BJ (cell line): ENCODE results near the gene CDK4. TPM values are rescaled to one million over a fixed set of nuclear protein-coding genes. Genes with fewer than 3 reads are reported as not detected.
"Not testable (repeated sequence)": the region's sequence is repeated elsewhere in the genome, so short reads cannot be mapped to it uniquely, and the experiment has no call there.

ENCODE experiments used
- CTCF ChIA-PET: fragments of 350-600 bp; formaldehyde crosslinking; extraction: SDS; loops from one replicate; lab custom pipeline; 2021; ENCODE audit warnings: antibody characterized with exemption, inconsistent platforms; lab: Yijun Ruan, JAX
- POLR2A ChIA-PET: fragments of 300-600 bp; sonication (Branson Sonifier 250); formaldehyde crosslinking; extraction: SDS; loops from one replicate; lab custom pipeline; 2021; ENCODE audit warnings: antibody characterized with exemption; lab: Charles Lee
- DNase-seq: peaks from one replicate; pipeline ENCODE4 v3.0.0-alpha.2; 2011; ENCODE audit warnings: low read depth
- H3K27me3 ChIP-seq: 2 replicates; pipeline ENCODE4 v1.6.0; 2011; ENCODE audit warnings: low read length; ENCODE audit not compliant: control insufficient read depth, insufficient read depth
- H3K36me3 ChIP-seq: 2 replicates; pipeline ENCODE4 v1.5.1; 2011; ENCODE audit warnings: low read length; ENCODE audit not compliant: control insufficient read depth, insufficient read depth
- H3K4me3 ChIP-seq: 2 replicates; pipeline ENCODE4 v1.5.1; 2011; ENCODE audit warnings: low read depth, mild to moderate bottlenecking, control low read depth, low read length
- polyA plus RNA-seq: library from polyadenylated mRNA; depleted of rRNA; stranded (reverse); fragments of >200 nt; gene quantifications from 2 replicates; pipeline ENCODE4 v1.2.3, GENCODE V29; 2011
- TF ChIP-seq, protein P1 (sequence below): IDR thresholded peaks from 2 replicates; pipeline ENCODE4 v1.5.1; 2011; ENCODE audit warnings: low read depth, mild to moderate bottlenecking, control low read depth, inconsistent platforms, low read length, moderate library complexity; ENCODE audit not compliant: insufficient read depth

CDK4 gene
- polyA plus RNA-seq, 1 experiment, result 293 TPM

DNA sequence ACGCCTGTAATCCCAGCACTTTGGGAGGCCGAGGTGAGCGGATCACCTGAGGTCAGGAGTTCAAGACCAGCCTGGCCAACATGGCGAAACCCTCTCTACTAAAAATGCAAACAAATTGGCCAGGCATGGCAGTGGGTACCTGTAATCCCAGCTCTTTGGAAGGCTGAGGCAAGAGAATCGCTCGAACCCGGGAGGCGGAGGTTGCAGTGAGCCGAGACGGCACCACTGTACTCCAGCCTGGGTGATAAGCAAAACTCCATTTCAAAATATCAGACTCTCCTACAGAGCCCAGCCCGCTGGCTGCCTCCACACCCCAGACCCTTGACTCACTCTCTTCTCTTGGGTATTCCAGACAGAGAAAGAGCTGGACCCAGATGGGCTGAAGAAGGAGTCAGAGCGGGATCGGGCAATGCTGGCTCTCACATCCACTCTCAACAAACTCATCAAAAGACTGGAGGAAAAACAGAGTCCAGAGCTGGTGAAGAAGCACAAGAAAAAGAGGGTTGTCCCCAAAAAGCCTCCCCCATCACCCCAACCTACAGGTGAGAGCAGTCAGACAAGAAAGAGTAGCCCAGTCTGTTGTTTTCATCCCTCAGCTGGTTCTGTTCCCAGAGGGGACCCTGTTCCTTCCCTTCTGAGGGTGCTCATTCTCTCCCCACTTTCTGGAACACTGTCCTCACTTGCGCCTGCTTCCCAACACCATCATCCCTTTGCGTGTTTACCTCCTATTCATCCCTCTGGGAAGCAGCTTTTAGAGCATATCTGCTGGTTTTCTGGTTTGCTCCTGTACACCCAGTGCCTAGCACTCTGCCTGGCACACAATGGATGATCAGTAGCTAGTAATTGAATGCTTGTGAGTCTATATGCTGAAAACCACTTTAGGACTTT is 33.2 kb downstream of the CDK4 start:
- no peak overlapping the region for H3K4me3 ChIP-seq
- H3K36me3 ChIP-seq, result peaks cover 32% of the 10 kb centered on the region
- DNase-seq, result no peak
- TF ChIP-seq, protein P1, sequence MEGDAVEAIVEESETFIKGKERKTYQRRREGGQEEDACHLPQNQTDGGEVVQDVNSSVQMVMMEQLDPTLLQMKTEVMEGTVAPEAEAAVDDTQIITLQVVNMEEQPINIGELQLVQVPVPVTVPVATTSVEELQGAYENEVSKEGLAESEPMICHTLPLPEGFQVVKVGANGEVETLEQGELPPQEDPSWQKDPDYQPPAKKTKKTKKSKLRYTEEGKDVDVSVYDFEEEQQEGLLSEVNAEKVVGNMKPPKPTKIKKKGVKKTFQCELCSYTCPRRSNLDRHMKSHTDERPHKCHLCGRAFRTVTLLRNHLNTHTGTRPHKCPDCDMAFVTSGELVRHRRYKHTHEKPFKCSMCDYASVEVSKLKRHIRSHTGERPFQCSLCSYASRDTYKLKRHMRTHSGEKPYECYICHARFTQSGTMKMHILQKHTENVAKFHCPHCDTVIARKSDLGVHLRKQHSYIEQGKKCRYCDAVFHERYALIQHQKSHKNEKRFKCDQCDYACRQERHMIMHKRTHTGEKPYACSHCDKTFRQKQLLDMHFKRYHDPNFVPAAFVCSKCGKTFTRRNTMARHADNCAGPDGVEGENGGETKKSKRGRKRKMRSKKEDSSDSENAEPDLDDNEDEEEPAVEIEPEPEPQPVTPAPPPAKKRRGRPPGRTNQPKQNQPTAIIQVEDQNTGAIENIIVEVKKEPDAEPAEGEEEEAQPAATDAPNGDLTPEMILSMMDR, result no peak
- ChIA-PET POLR2A (no interaction called here), CTCF (interaction anchor here (0.8 kb wide), 1 partner anchor 17 kb away, joined by 3 read pairs; no protein-coding TSS in a partner anchor)
- H3K27me3 ChIP-seq, result no peaks in the 10 kb centered on the region

DNA sequence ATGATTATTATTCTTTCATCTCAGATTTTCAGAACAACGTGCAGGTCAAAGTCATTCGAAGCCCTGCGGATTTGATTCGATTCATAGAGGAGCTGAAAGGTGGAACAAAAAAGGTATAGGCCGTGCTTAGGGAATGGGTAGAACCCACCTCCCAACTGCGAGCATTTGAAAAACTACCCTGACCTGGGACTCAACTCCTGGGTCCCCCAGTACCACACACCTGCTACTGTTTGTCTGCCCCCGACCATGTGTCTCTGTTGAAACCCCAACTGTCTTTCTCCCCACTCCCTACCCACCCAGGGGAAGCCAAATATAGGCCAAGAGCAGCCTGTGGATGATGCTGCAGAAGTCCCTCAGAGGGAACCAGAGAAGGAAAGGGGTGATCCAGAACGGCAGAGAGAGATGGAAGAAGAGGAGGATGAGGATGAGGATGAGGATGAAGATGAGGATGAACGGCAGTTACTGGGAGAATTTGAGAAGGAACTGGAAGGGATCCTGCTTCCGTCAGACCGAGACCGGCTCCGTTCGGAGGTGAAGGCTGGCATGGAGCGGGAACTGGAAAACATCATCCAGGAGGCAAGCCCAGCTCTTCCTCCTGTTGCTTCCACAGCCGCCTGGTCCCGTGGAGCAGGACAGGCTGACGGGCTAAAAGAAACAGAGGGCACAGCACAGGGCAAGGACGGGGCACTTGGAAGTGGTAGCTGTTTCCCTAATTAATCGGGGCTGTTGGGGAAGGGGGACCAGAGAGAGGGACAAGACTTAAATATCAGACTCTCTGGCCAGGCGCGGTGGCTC is 34.1 kb downstream of the CDK4 start:
- ChIA-PET POLR2A (no interaction called here), CTCF (interaction anchor here (0.8 to 3.2 kb wide), 2 partner anchors 8 to 18 kb away, joined by 3 to 17 read pairs; no protein-coding TSS in a partner anchor)
- H3K36me3 ChIP-seq, result peaks cover 32% of the 10 kb centered on the region
- DNase-seq, result no peak
- TF ChIP-seq, protein P1, result no peak
- H3K4me3 ChIP-seq, result no peak overlapping the region
- H3K27me3 ChIP-seq, result no peaks in the 10 kb centered on the region

DNA sequence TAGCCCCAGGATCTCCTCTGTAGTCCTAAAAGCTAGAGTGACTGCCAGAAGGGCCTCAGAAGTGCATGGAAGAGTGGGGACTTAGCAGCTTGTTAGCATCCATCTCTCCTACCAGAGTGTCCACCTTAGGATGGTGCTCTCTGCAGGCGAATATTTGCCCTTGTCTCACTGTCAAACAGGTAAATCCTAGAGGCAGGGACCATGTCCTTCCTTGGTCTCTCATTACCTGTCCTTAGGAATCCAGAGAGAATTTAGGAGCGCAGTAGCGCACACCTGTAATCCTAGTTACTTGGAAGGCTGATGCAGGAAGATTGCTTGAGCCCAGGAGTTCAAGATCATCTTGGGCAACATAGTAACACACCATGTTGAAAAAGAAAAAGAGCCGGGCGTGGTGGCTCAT is 35.0 kb downstream of the CDK4 start:
- no peaks in the 10 kb centered on the region for H3K27me3 ChIP-seq
- ChIA-PET POLR2A (no interaction called here), CTCF (interaction anchor here (0.6 to 3.2 kb wide), 2 partner anchors 9 to 13 kb away, joined by 3 to 17 read pairs; no protein-coding TSS in a partner anchor)
- no peak overlapping the region for H3K4me3 ChIP-seq
- TF ChIP-seq, protein P1, result no peak
- DNase-seq, result no peak
- peaks cover 32% of the 10 kb centered on the region for H3K36me3 ChIP-seq

DNA sequence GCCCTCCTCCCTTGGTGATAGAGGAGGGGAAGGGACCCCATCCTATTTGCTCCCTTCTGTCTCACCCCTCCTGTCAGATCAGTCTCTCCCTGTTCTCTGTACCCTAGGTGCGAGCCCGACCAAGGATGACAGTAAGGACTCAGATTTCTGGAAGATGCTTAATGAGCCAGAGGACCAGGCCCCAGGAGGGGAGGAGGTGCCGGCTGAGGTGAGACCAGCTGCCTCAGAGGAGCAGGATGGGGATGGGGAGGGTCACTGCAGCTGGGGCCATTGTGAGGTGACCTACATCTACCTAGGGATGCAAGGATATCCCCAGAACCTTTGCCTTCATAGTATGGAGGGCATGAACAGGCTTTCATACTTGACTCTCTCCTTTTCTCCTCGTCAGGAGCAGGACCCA is 35.8 kb downstream of the CDK4 start:
- no peak for DNase-seq
- ChIA-PET CTCF (interaction anchor here (0.8 to 3.2 kb wide), 2 partner anchors 10 to 15 kb away, joined by 3 to 17 read pairs; no protein-coding TSS in a partner anchor), POLR2A (no interaction called here)
- H3K4me3 ChIP-seq, result no peak overlapping the region
- H3K36me3 ChIP-seq, result peaks cover 32% of the 10 kb centered on the region
- no peaks in the 10 kb centered on the region for H3K27me3 ChIP-seq
- TF ChIP-seq, protein P1, result no peak

DNA sequence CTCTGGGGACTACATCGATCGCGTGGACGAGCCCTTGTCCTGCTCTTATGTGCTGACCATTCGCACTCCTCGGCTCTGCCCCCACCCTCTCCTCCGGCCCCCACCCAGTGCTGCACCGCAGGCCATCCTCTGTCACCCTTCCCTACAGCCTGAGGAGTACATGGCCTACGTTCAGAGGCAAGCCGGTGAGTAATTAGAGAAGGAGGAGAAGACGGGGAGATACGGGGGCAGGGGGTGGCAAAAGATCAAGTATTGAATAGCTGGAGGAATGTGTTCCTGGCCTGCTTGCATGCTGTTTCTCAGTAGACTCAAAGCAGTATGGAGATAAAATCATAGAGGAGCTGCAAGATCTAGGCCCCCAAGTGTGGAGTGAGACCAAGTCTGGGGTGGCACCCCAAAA is 36.3 kb downstream of the CDK4 start:
- Histone ChIP-seq H3K36me3 (peaks cover 30% of the 10 kb centered on the region), H3K27me3 (no peaks in the 10 kb centered on the region), H3K4me3 (no peak overlapping the region)
- TF ChIP-seq, protein P1, result no peak
- CTCF ChIA-PET, result interaction anchor here (0.8 to 3.2 kb wide), 2 partner anchors 11 to 16 kb away, joined by 3 to 17 read pairs; no protein-coding TSS in a partner anchor
- no peak for DNase-seq
- POLR2A ChIA-PET, result no interaction called here

DNA sequence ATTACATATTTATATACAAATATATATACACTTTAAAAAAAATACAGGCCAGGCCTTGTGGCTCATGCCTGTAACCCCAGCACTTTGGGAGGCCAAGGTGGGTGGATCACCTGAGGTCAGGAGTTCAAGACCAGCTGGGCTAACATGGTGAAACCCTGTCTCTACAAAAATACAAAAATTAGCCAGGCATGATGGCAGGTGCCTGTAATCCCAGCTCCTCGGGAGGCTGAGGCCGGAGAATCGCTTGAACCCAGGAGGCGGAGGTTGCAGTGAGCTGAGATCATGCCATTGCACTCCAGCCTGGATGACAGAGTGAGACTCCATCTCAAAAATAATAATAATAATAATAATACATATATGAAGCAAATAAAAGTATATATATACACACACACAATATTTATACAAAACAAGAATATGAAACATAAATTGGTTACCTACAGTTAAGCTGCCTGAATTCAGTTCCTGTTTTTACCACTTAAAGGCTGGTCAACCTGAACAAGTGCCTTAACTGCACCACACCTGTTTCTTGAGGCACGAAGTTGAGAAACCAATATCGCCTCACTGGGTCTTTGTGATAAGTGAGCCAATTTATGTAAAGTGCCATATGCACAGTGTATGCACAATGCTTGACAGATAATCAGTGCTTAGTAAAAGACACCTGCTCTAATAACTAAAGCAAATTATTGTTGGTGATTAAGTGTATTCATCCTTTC is 36.9 kb downstream of the CDK4 start:
- H3K27me3 ChIP-seq, POLR2A ChIA-PET, DNase-seq, H3K4me3 ChIP-seq: not testable (repeated sequence)
- CTCF ChIA-PET, result interaction anchor here (3.2 kb wide), 1 partner anchor 11 kb away, joined by 17 read pairs; no protein-coding TSS in a partner anchor
- H3K36me3 ChIP-seq, result peaks cover 25% of the 10 kb centered on the region
